HCT116 (cell line): ENCODE data around the gene CAPG. TPM values are rescaled to one million over a fixed set of nuclear protein-coding genes. Genes with fewer than 3 reads are reported as not detected.

ENCODE experiments used
- ATAC-seq: fragments of 200-7000 bp; cut with Tn5 transposase; 2 replicates; pipeline ENCODE4 v1.9.1; 2020; ENCODE audit warnings: mild to moderate bottlenecking, moderate library complexity
- BruUV-seq: library from RNA; stranded (reverse); fragments of 400-500 nt; replicated peaks from 2 replicates; lab custom pipeline; 2021; lab: Mats Ljungman, UMichigan
- CTCF ChIA-PET: fragments of 300-600 bp; sonication (Branson Sonifier 250); formaldehyde crosslinking; loops from one replicate; lab custom pipeline; 2021; ENCODE audit warnings: antibody characterized with exemption; lab: Charles Lee
- POLR2A ChIA-PET: fragments of 300-600, 350-600 bp; sonication (Branson Sonifier 250); formaldehyde crosslinking; loops from one replicate; lab custom pipeline; 2021; ENCODE audit warnings: antibody characterized with exemption; lab: Charles Lee
- RAD21 ChIA-PET, 2 experiments: fragments of 300-600 bp; sonication (Branson Sonifier 250); formaldehyde crosslinking; loops; one replicate each; lab custom pipeline; 2023; ENCODE audit warnings: low total read pairs in 2 of 2; ENCODE audit not compliant: uncharacterized antibody in 2 of 2, unreplicated experiment in 2 of 2, low non-redundant PET in 1 of 2; lab: Charles Lee
- DNase-seq: peaks from one replicate; pipeline ENCODE4 v3.0.0-alpha.2; 2010; ENCODE audit warnings: low read depth, low spot score
- H2AFZ ChIP-seq: fragments of 200-600 bp; shearing (Covaris generic), sonication (generic); 2 replicates; pipeline ENCODE4 v1.6.1; 2017; ENCODE audit warnings: low read depth, mixed run types, mixed read lengths, antibody characterized with exemption, low read length; ENCODE audit not compliant: poor library complexity, severe bottlenecking
- H3K27ac ChIP-seq: 2 replicates; pipeline ENCODE4 v1.5.1; 2012; ENCODE audit warnings: low read depth, low read length
- H3K27me3 ChIP-seq: fragments of 200-600 bp; sonication (generic); 2 replicates; pipeline ENCODE4 v1.6.1; 2016; ENCODE audit warnings: mixed run types, low read length, mixed read lengths; ENCODE audit not compliant: insufficient read depth
- H3K36me3 ChIP-seq, 2 experiments: fragments of 200-500 bp in 1 of 2; fragments of 200-600 bp in 1 of 2; sonication (Bioruptor generic) in 1 of 2; sonication (generic) in 1 of 2; 2 replicates each; pipeline versions ENCODE4 v1.5.1 to v1.6.1; 2014 to 2016; ENCODE audit warnings: low read length in 2 of 2, inconsistent platforms in 1 of 2, mixed read lengths in 1 of 2, mixed run types in 1 of 2; ENCODE audit not compliant: insufficient read depth in 2 of 2, control insufficient read depth in 1 of 2
- H3K4me1 ChIP-seq, 2 experiments: fragments of 200-600 bp in 1 of 2; sonication (generic) in 1 of 2; 2 replicates each; pipeline versions ENCODE4 v1.5.1 to v1.6.1; 2012 to 2017; ENCODE audit warnings: low read length in 2 of 2, inconsistent platforms in 1 of 2, mild to moderate bottlenecking in 1 of 2, mixed read lengths in 1 of 2, mixed run types in 1 of 2, moderate library complexity in 1 of 2; ENCODE audit not compliant: insufficient read depth in 2 of 2, control insufficient read depth in 1 of 2
- H3K4me2 ChIP-seq: fragments of 200-600 bp; sonication (generic); 2 replicates; pipeline ENCODE4 v1.6.1; 2017; ENCODE audit warnings: mixed run types, low read length, mixed read lengths
- H3K4me3 ChIP-seq, 2 experiments: fragments of 200-600 bp in 1 of 2; sonication (generic) in 1 of 2; replicated peaks in 1 of 2; 2 replicates each; pipeline ENCODE4 v1.5.1; 2011 to 2016; ENCODE audit warnings: low read length in 2 of 2, control low read depth in 1 of 2, low read depth in 1 of 2, mild to moderate bottlenecking in 1 of 2, mixed read lengths in 1 of 2, mixed run types in 1 of 2
- H3K79me2 ChIP-seq: fragments of 200-600 bp; sonication (generic); 2 replicates; pipeline ENCODE4 v1.6.1; 2017; ENCODE audit warnings: mild to moderate bottlenecking, mixed run types, low read length, moderate library complexity, mixed read lengths; ENCODE audit not compliant: insufficient read depth
- H3K9ac ChIP-seq: fragments of 200-600 bp; sonication (generic); 2 replicates; pipeline ENCODE4 v1.6.1; 2016; ENCODE audit warnings: low read length, mixed read lengths
- H3K9me2 ChIP-seq: fragments of 200-600 bp; sonication (generic), shearing (Covaris generic); 2 replicates; pipeline ENCODE4 v1.6.1; 2017; ENCODE audit warnings: mixed run types, mild to moderate bottlenecking, moderate library complexity; ENCODE audit not compliant: insufficient read depth
- H3K9me3 ChIP-seq, 2 experiments: fragments of 200-500 bp in 1 of 2; fragments of 200-600 bp in 1 of 2; sonication (Bioruptor generic) in 1 of 2; sonication (generic) in 1 of 2; 2 replicates each; pipeline ENCODE4 v1.6.1; 2014 to 2017; ENCODE audit warnings: low read length in 2 of 2, mixed read lengths in 2 of 2, inconsistent platforms in 1 of 2, low read depth in 1 of 2, mild to moderate bottlenecking in 1 of 2, mixed run types in 1 of 2, moderate library complexity in 1 of 2; ENCODE audit not compliant: control insufficient read depth in 1 of 2, insufficient read depth in 1 of 2
- H4K20me1 ChIP-seq: fragments of 200-600 bp; sonication (generic), shearing (Covaris generic); 2 replicates; pipeline ENCODE4 v1.6.1; 2017; ENCODE audit warnings: mixed run types, mild to moderate bottlenecking, moderate library complexity; ENCODE audit not compliant: insufficient read depth
- ATF3 ChIP-seq: IDR thresholded peaks from 2 replicates; pipeline ENCODE4 v1.6.1; 2012
- CBX3 ChIP-seq: IDR thresholded peaks from 2 replicates; pipeline ENCODE4 v1.6.1; 2012; ENCODE audit warnings: low read depth
- CEBPB ChIP-seq: IDR thresholded peaks from 2 replicates; pipeline ENCODE4 v1.6.1; 2012; ENCODE audit warnings: low read depth
- CTCF ChIP-seq, 3 experiments: fragments of 200-600 bp in 1 of 3; sonication (generic) in 1 of 3; IDR thresholded peaks in 2 of 3; conservative IDR thresholded peaks in 1 of 3; 2 replicates each; pipeline ENCODE4 v1.5.1; 2012 to 2017; ENCODE audit warnings: low read depth in 2 of 3, low read length in 2 of 3, antibody characterized with exemption in 1 of 3, borderline replicate concordance in 1 of 3, control low read depth in 1 of 3, mild to moderate bottlenecking in 1 of 3, mixed read lengths in 1 of 3, mixed run types in 1 of 3, moderate library complexity in 1 of 3; ENCODE audit not compliant: insufficient read depth in 1 of 3
- EGR1 ChIP-seq: IDR thresholded peaks from 2 replicates; pipeline ENCODE4 v1.6.1; 2012; ENCODE audit warnings: low read depth
- ELF1 ChIP-seq: IDR thresholded peaks from 2 replicates; pipeline ENCODE4 v1.6.1; 2012; ENCODE audit warnings: low read depth, borderline replicate concordance
- EZH2 ChIP-seq: fragments of 200-600 bp; sonication (generic); IDR thresholded peaks from 2 replicates; pipeline ENCODE4 v1.6.1; 2017; ENCODE audit warnings: antibody characterized with exemption, mixed run types
- FOSL1 ChIP-seq: IDR thresholded peaks from 2 replicates; pipeline ENCODE4 v1.6.1; 2012; ENCODE audit warnings: low read depth
- JUND ChIP-seq: IDR thresholded peaks from 2 replicates; pipeline ENCODE4 v1.6.1; 2012
- MAX ChIP-seq: IDR thresholded peaks from 2 replicates; pipeline ENCODE4 v1.6.1; 2012
- POLR2A ChIP-seq: IDR thresholded peaks from 2 replicates; pipeline ENCODE4 v1.7.0; 2011; ENCODE audit warnings: borderline replicate concordance; ENCODE audit not compliant: insufficient read depth, insufficient read length; ENCODE audit errors: extremely low read depth
- POLR2AphosphoS5 ChIP-seq: IDR thresholded peaks from 2 replicates; pipeline ENCODE4 v1.6.1; 2011; ENCODE audit warnings: mild to moderate bottlenecking, low read depth, low read length, moderate library complexity
- RAD21 ChIP-seq: IDR thresholded peaks from 2 replicates; pipeline ENCODE4 v1.6.1; 2012; ENCODE audit warnings: low read depth, mild to moderate bottlenecking
- REST ChIP-seq: IDR thresholded peaks from 2 replicates; pipeline ENCODE4 v1.6.1; 2012; ENCODE audit warnings: low read depth
- SIN3A ChIP-seq: IDR thresholded peaks from 2 replicates; pipeline ENCODE4 v1.6.1; 2012; ENCODE audit warnings: low read depth
- SP1 ChIP-seq: IDR thresholded peaks from 2 replicates; pipeline ENCODE4 v1.6.1; 2012; ENCODE audit warnings: low read depth
- TCF7L2 ChIP-seq: IDR thresholded peaks from 2 replicates; pipeline ENCODE4 v1.7.0; 2011; ENCODE audit warnings: borderline replicate concordance, inconsistent platforms; ENCODE audit not compliant: insufficient read depth, insufficient read length; ENCODE audit errors: extremely low read depth
- YY1 ChIP-seq: IDR thresholded peaks from 2 replicates; pipeline ENCODE4 v1.6.1; 2011; ENCODE audit warnings: low read length, low read depth, moderate library complexity, mild to moderate bottlenecking; ENCODE audit not compliant: insufficient replicate concordance; ENCODE audit errors: extremely low read depth
- ZBTB33 ChIP-seq: IDR thresholded peaks from 2 replicates; pipeline ENCODE4 v1.6.1; 2011; ENCODE audit warnings: mild to moderate bottlenecking, low read length, moderate library complexity; ENCODE audit not compliant: insufficient replicate concordance; ENCODE audit errors: extremely low read depth
- ZFX ChIP-seq: fragments of 450-650 bp; IDR thresholded peaks from 2 replicates; pipeline ENCODE4 v1.6.1; 2017
- intact Hi-C: fragments of 100-400 bp; cut with micrococcal nuclease; formaldehyde crosslinking; loops from 2 replicates; pipeline ENCODE4 v1.10.0; 2022
- total RNA-seq: library from RNA; stranded (reverse); gene quantifications from one replicate; pipeline ENCODE4 v1.2.1, GENCODE V29; 2021; ENCODE audit not compliant: unreplicated experiment

CAPG gene
- total RNA-seq, 1 experiment from 2014 or later = 223 TPM

GRCh38 chr2:85437488-85438200, 27.5 kb upstream of the CAPG start:
- Histone ChIP-seq H3K4me1 (peaks cover 22 to 30% of the 10 kb centered on the region in 2 experiments), H3K4me2 (no peak overlapping the region), H3K27me3 (no peaks in the 10 kb centered on the region), H3K4me3 (no peak overlapping the region), H3K9me3 (no peaks in the 10 kb centered on the region), H3K27ac (no peak overlapping the region), H3K36me3 (no peaks in the 10 kb centered on the region), H3K9ac (no peak overlapping the region), H3K79me2 (no peaks in the 10 kb centered on the region), H2AFZ (no peak overlapping the region), H3K9me2 (no peaks in the 10 kb centered on the region), H4K20me1 (no peaks in the 10 kb centered on the region)
- no peak for TF ChIP-seq CBX3
- no peak for TF ChIP-seq ZBTB33
- TF ChIP-seq REST = no peak
- TF ChIP-seq CTCF (IDR thresholded peaks at IDR 0.05 in 2 of 3, conservative IDR thresholded peaks at IDR 0.05 in 1 of 3; ENCODE audit: borderline replicate concordance in 1 of 3, insufficient read depth in 1 of 3, low read depth in 2 of 3, low read length in 2 of 3) = no peak
- no peak for TF ChIP-seq CEBPB
- no peak for TF ChIP-seq RAD21
- no peak for TF ChIP-seq TCF7L2
- no peak for TF ChIP-seq SP1
- TF ChIP-seq POLR2AphosphoS5 = no peak
- no peak for TF ChIP-seq FOSL1
- TF ChIP-seq SIN3A = no peak
- no peak for TF ChIP-seq EGR1
- no peak for TF ChIP-seq EZH2
- TF ChIP-seq ELF1 = no peak
- TF ChIP-seq ZFX = no peak
- no peak for TF ChIP-seq MAX
- no peak for TF ChIP-seq POLR2A
- no peak for TF ChIP-seq ATF3
- no peak for TF ChIP-seq JUND
- no peak for TF ChIP-seq YY1
- CTCF ChIA-PET = interaction anchor here (1.4 kb wide), 1 partner anchor 18 kb away, joined by 3 read pairs; no protein-coding TSS in a partner anchor
- BruUV-seq = no TSS peak
- RAD21 ChIA-PET = no interaction called here
- intact Hi-C loops = no loop called here
- DNase-seq (no peak), ATAC-seq (no peak)
- POLR2A ChIA-PET = interaction anchor here (4.1 kb wide), 1 partner anchor 101 kb away, joined by 11 read pairs; the partner anchor contains the start of gene MAT2A
